Osteocyte (in vitro differentiated cells): ENCODE results near the gene ECHS1. TPM values are rescaled to one million over a fixed set of nuclear protein-coding genes. Genes with fewer than 3 reads are reported as not detected.

Experiments
- DNase-seq: peaks from one replicate; pipeline ENCODE4 v3.0.0; 2021; ENCODE audit warnings: mixed read lengths; ENCODE audit not compliant: unreplicated experiment; ENCODE audit errors: extremely low spot score
- H3K27ac Mint-ChIP-seq: one replicate; pipeline ENCODE4 v1.8.0; 2021; ENCODE audit warnings: mild to moderate bottlenecking, mixed read lengths; ENCODE audit not compliant: unreplicated experiment
- H3K27me3 Mint-ChIP-seq: one replicate; pipeline ENCODE4 v1.8.0; 2021; ENCODE audit warnings: mixed read lengths; ENCODE audit not compliant: unreplicated experiment
- H3K36me3 Mint-ChIP-seq: one replicate; pipeline ENCODE4 v1.8.0; 2021; ENCODE audit warnings: mixed read lengths; ENCODE audit not compliant: unreplicated experiment
- H3K4me1 Mint-ChIP-seq: one replicate; pipeline ENCODE4 v1.8.0; 2021; ENCODE audit warnings: mixed read lengths; ENCODE audit not compliant: unreplicated experiment
- H3K4me3 Mint-ChIP-seq: one replicate; pipeline ENCODE4 v1.8.0; 2021; ENCODE audit warnings: mild to moderate bottlenecking, moderate library complexity, mixed read lengths; ENCODE audit not compliant: unreplicated experiment
- H3K9me3 Mint-ChIP-seq: one replicate; pipeline ENCODE4 v1.8.0; 2021; ENCODE audit warnings: mixed read lengths; ENCODE audit not compliant: unreplicated experiment
- total RNA-seq: library from RNA; stranded (reverse); gene quantifications from 2 replicates; pipeline ENCODE4 v1.2.1, GENCODE V29; 2021
- TF ChIP-seq, protein P1 (sequence below): fragments of 200-600 bp; sonication (generic); IDR thresholded peaks from 2 replicates; pipeline ENCODE4 v1.5.0; 2021; ENCODE audit warnings: antibody characterized with exemption, mild to moderate bottlenecking, moderate library complexity

Gene ECHS1
- total RNA-seq, 1 donor from 2014 or later: 65.1 TPM

- no peaks in the 10 kb centered on the region for H3K27me3 Mint-ChIP-seq
- H3K4me3 Mint-ChIP-seq: no peak overlapping the region
- H3K36me3 Mint-ChIP-seq: peaks cover 69% of the 10 kb centered on the region
- H3K4me1 Mint-ChIP-seq: no peaks in the 10 kb centered on the region
- H3K27ac Mint-ChIP-seq: no peak overlapping the region
- TF ChIP-seq, protein P1, sequence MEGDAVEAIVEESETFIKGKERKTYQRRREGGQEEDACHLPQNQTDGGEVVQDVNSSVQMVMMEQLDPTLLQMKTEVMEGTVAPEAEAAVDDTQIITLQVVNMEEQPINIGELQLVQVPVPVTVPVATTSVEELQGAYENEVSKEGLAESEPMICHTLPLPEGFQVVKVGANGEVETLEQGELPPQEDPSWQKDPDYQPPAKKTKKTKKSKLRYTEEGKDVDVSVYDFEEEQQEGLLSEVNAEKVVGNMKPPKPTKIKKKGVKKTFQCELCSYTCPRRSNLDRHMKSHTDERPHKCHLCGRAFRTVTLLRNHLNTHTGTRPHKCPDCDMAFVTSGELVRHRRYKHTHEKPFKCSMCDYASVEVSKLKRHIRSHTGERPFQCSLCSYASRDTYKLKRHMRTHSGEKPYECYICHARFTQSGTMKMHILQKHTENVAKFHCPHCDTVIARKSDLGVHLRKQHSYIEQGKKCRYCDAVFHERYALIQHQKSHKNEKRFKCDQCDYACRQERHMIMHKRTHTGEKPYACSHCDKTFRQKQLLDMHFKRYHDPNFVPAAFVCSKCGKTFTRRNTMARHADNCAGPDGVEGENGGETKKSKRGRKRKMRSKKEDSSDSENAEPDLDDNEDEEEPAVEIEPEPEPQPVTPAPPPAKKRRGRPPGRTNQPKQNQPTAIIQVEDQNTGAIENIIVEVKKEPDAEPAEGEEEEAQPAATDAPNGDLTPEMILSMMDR: no peak
- no peak for DNase-seq
- H3K9me3 Mint-ChIP-seq: peaks cover 43% of the 10 kb centered on the region
These were observed 39.2 kb upstream of the ECHS1 start for GRCh38 chr10:133412381-133412711.

DNA sequence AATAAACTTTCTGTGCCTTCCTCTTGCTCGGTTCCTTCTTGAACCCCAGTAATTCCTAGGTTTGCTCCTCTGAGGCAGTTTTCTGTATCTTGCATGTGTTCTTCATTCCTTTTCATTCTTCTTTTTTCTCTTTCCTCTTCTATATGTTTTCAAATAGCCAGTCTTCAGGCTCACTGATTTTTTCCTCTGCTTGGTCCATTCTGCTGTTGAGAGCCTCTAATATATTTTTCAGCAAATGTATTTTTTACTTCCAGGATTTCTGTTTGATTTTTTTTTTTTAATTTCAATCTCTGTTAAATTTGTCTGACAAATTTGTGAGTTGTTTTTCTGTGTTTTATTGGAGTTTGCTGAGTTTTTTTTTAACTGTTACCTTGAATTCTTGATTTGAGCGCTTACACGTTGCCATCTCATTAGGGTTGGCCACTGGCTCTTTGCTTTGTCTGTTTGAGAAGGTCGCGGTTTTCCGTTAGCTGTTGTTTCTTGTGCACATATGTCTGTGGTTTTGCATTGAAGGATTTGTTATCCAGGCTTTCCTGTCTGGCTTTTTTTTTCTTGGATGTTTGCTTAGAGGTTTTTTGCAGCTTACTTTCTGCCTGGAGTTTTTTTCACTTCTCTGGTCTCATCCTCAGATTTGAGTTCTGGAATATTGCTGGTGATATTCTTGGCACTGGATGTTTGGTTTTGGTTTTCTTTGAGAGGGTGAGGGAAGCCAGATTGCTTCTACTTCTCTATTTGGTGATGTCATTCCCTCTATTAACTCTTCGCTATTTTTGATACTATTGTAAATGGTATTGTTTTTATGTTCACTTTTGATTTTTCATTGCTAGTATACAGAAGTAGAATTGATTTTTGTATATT is 38.6 kb upstream of the ECHS1 start:
- TF ChIP-seq, protein P1: no peak
- Mint-ChIP-seq H3K4me1 (no peaks in the 10 kb centered on the region), H3K27ac (no peak overlapping the region), H3K27me3 (no peaks in the 10 kb centered on the region), H3K4me3 (no peak overlapping the region), H3K36me3 (peaks cover 75% of the 10 kb centered on the region), H3K9me3 (peaks cover 43% of the 10 kb centered on the region)
- no peak for DNase-seq

DNA sequence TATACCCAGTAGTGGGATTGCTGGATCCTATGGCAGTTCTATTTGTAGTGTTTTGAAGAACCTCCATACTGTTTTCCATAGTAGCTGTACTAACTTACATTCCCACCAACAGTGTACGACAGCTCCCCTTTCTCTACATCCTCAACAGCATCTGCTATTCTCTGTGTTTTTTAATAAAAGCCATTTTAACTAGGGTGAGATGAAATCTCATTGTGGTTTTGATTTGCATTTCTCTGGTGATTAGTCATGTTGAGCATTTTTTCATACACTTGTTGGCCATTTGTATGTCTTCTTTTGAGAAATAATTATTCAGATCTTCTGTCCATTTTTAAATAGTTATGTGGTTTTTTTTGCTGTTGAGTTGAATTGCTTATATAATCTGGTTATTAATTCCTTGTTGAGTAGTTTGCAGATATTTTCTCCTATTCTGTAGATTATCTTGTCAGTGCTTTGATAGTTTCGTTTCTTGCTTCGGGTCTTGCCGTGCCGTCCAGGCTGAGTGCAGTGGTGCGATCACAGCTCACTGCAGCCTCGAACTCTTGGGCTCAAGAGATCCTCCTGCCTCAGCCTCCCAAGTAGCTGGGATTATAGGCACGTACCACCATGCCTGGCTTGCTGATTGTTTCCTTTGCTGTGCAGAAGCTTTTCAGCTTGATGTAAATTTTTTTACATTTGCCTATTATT is 32.8 kb upstream of the ECHS1 start:
- no peak for DNase-seq
- Mint-ChIP-seq H3K36me3 (peaks cover 81% of the 10 kb centered on the region), H3K9me3 (peaks cover 24% of the 10 kb centered on the region), H3K4me1 (no peaks in the 10 kb centered on the region), H3K27me3 (no peaks in the 10 kb centered on the region), H3K27ac (no peak overlapping the region), H3K4me3 (no peak overlapping the region)
- TF ChIP-seq, protein P1: no peak

DNA sequence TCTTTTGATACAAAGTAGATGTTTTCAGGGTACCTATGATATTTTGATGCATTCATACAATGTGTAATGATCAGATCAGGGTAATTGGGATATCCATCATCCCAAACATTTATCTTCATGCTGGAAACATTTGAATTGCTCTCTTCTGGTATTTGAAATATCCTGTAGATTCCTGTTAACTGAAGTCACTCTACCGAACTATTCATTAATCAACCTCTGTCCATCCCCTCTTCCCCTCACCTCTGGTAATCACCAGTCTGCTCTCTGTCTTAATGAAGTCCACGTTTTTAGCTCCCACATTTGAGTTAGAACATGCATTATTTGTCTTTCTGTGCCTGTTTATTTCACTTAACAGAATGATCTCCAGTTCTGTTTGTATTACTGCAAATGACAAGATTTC is 32.1 kb upstream of the ECHS1 start:
- DNase-seq: no peak
- Mint-ChIP-seq H3K4me3 (no peak overlapping the region), H3K27ac (no peak overlapping the region)

DNA sequence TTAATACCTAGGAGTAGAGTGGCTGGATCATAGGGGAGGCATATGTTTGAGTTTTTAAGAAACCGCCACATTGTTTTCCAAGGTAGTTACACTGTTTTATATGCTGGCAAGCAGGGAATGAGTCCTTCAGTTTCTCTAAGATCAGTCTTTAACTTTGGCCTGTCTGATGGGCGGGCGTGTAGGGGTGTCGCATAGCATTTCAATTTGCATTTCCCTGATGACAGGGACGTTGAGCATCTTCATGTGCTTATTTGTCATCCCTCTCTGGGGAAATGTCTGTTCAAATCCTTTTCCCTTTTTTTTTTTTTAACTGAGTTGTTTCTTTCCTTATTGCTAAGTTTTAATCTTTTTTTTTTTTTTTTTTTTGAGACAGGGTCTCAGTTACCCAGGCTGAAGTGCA is 30.6 kb upstream of the ECHS1 start:
- peaks cover 11% of the 10 kb centered on the region for H3K9me3 Mint-ChIP-seq
- peaks cover 70% of the 10 kb centered on the region for H3K36me3 Mint-ChIP-seq
- DNase-seq: no peak
- H3K4me1 Mint-ChIP-seq: no peaks in the 10 kb centered on the region
- H3K27me3 Mint-ChIP-seq: no peaks in the 10 kb centered on the region
- TF ChIP-seq, protein P1: no peak
- H3K27ac Mint-ChIP-seq: no peak overlapping the region
- H3K4me3 Mint-ChIP-seq: no peak overlapping the region

More for the DNA sequence above, 32.1 kb upstream of the ECHS1 start:
- H3K9me3 Mint-ChIP-seq: peaks cover 21% of the 10 kb centered on the region
- no peaks in the 10 kb centered on the region for H3K27me3 Mint-ChIP-seq
- TF ChIP-seq, protein P1: no peak
- no peaks in the 10 kb centered on the region for H3K4me1 Mint-ChIP-seq
- H3K36me3 Mint-ChIP-seq: peaks cover 77% of the 10 kb centered on the region
